Measurements from ENCODE around the gene KITLG. TPM values are rescaled to one million over a fixed set of nuclear protein-coding genes. Genes with fewer than 3 reads are reported as not detected.
"Not testable (repeated sequence)": the region's sequence is repeated elsewhere in the genome, so short reads cannot be mapped to it uniquely, and the experiment has no call there.

Gene KITLG
- total RNA-seq, 1 experiment from 2014 or later, result 14.5 TPM

DNA sequence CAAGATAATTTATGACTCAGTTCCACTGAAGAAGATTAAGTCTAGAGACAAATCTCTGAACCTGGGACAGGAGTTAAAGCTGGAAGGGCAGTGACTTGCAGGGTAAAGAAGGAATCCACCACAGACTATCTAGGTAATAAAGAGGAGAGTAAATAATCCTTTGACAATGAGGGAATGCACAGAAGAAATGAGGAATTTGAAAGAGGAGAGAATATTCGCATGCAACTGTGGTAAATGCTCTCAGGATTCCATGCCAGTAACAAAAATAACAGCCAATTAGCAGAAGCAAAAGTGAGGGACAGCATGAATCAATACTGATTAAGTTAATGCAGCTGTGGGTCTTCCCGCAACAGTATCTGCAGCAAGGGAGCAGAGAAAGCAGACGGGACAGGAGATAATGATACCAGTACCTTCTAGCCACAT, 77.0 kb downstream of the KITLG start:
- Histone ChIP-seq H3K27ac (no peak overlapping the region), H3K9me3 (replicated peaks) (no peaks in the 10 kb centered on the region; the same call in 1 of the 2 replicates), H3K27me3 (no peaks in the 10 kb centered on the region), H3K4me1 (peaks cover 6% of the 10 kb centered on the region; the same call in 1 of the 2 replicates), H3K4me3 (no peak overlapping the region), H3K36me3 (peaks cover 13% of the 10 kb centered on the region)
- DNase-seq, result no peak

DNA sequence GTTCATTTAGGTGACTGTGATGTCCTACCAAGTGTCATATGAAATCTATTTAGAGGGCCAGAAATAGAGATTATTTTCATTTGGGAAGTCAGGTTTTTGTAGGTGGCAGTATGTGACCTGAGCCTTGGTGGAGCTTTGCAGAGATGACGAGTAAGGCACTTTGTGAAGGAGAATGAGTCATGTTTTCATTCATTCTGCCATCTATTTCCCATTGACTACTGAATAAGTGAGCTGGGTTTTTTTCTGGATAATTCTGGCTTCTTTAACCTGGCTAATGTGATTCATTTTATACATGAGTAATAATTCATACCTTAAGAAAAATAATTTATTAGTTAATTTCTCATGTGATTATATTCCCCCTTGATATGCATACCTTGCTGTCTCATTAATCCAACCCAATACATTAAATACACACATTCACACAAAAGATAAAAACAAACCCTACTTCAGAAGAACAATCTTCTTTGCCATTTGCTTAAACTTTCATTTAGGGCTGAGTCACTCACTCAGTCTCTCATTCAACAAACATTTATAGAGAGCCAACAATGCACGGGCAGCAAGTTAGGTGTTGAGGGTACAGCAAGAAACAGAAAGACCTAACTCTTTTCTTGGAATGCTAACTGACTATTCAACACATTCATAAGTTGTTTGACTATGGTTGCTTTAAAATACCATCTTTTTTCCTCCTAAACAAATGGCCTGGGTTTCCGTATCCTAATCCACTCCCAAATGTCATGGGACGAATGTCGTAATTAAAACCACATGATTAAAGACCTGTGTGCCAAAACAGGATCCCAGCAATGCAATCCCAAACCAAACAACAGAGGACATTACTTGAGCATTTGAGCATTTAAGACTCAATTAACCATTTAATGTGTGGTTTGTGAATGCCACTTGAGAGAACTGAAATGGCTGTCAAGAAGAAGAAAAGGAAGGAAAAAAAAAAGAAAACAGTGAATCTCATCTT, 78.0 kb downstream of the KITLG start:
- Histone ChIP-seq H3K27me3 (no peaks in the 10 kb centered on the region), H3K9me3 (replicated peaks) (no peaks in the 10 kb centered on the region; the same call in 1 of the 2 replicates), H3K4me1 (peaks cover 6% of the 10 kb centered on the region; the same call in 1 of the 2 replicates), H3K4me3 (no peak overlapping the region), H3K36me3 (peaks cover 13% of the 10 kb centered on the region), H3K27ac (no peak overlapping the region)
- no peak for DNase-seq

DNA sequence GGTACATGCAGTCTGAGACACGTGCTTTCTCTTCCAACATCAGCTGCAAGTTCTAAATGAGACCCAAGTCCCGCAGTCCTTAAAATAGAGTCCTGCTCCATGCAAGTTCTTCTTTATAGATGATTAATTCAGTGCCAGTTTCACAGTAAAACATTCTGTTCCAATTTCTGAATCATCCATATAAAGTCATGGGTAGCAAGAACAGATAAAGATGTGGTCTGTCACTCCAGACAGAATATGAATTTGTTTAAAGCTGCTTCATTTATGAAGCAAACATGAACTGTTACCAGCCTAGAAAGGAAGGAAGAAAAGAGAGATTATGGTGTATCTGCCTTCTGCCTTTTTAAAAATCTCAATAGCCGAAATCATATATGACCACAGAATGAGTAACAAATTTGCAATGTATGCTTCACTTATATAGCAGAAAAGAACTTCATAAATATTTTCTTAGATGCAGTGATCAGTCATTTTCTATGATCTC, 83.3 kb downstream of the KITLG start:
- no peaks in the 10 kb centered on the region for H3K4me1 ChIP-seq
- no peaks in the 10 kb centered on the region for H3K9me3 ChIP-seq (replicated peaks)
- H3K27me3 ChIP-seq, result no peaks in the 10 kb centered on the region
- H3K36me3 ChIP-seq, result no peaks in the 10 kb centered on the region
- H3K27ac ChIP-seq, result no peak overlapping the region
- no peak overlapping the region for H3K4me3 ChIP-seq
- DNase-seq, result no peak

DNA sequence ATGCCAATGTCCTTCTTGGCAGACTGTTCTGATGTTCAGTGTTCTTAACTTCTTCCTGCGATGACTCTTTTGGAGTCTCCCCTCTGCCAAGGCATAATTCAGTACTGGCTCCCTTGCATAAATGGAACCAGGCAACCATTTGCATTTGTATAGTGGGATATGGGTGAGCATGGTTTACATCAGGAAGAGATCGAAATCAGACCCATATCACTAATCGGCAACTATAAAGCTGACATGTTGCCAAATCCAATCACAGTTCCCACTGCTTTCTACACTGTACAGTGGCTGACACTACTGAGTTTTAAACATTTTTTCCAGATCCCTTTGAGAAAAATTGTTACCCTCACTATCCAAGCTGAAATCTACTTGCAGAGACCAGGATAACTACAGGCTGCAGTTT, 83.8 kb downstream of the KITLG start:
- Histone ChIP-seq H3K4me1 (no peaks in the 10 kb centered on the region), H3K4me3 (no peak overlapping the region), H3K27me3 (no peaks in the 10 kb centered on the region), H3K36me3 (no peaks in the 10 kb centered on the region), H3K9me3 (replicated peaks) (no peaks in the 10 kb centered on the region), H3K27ac (no peak overlapping the region)
- no peak for DNase-seq

DNA sequence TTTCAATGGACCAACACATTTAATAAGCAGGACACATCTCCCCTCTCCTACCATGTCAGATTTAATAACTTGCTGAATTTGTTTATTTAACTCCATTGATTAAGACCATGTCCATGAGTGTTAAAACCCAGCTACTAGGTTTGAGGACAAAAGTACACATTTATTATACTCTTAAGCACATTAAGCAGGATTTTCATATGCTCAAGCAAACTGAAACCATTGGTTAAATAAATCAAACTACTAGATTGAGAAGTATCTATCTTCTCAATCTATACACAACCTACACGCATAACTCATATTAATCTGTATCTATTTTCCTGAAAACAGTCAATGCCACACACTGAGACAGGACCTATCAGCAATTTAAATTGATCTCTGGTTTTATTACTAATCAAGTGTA, 85.2 kb downstream of the KITLG start:
- no peaks in the 10 kb centered on the region for H3K9me3 ChIP-seq (replicated peaks)
- no peaks in the 10 kb centered on the region for H3K27me3 ChIP-seq
- H3K4me3 ChIP-seq, result no peak overlapping the region
- no peaks in the 10 kb centered on the region for H3K4me1 ChIP-seq
- DNase-seq, result no peak
- no peak overlapping the region for H3K27ac ChIP-seq
- no peaks in the 10 kb centered on the region for H3K36me3 ChIP-seq

DNA sequence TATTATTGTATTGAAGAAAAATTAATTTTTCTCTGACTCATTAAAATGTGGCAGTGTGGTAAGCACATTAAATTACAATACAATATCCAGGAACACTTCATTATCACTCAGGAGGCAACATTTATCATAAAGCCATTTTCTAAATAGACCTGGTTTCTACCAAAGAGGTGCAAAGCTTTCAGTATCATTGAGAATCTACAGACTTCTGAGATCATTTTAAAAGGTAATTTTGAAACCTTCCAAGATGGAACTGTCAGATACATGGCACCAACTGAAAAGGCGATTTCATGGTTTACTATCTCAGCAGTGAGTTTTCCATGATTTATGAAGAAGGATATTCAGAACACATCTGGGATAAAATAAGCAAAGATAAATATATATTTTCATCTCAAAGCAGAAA, 85.8 kb downstream of the KITLG start:
- no peak for DNase-seq
- no peaks in the 10 kb centered on the region for H3K9me3 ChIP-seq (replicated peaks)
- no peaks in the 10 kb centered on the region for H3K4me1 ChIP-seq
- no peaks in the 10 kb centered on the region for H3K27me3 ChIP-seq
- H3K36me3 ChIP-seq, result no peaks in the 10 kb centered on the region
- no peak overlapping the region for H3K27ac ChIP-seq
- H3K4me3 ChIP-seq, result no peak overlapping the region

DNA sequence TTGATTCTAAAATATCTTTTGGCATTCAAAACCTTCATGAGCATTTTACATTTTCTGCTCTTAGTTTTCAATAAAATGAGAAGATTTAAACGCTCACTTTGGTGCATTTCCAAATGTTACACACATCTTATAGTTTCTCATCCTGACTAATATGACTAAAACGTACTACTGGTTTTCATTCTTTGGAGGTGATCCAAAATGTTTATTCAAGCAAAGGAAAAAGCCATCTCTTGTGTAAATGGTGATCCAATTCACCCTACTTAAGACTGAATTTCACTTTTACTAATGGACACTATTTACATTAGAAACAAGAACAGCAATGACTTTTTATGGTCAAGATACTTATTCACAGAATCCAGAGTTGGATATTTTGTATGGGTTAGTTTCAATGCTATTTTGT, 86.6 kb downstream of the KITLG start:
- DNase-seq, result no peak
- H3K27ac ChIP-seq, result no peak overlapping the region
- H3K4me3 ChIP-seq, result no peak overlapping the region
- no peaks in the 10 kb centered on the region for H3K36me3 ChIP-seq
- no peaks in the 10 kb centered on the region for H3K9me3 ChIP-seq (replicated peaks)
- H3K4me1 ChIP-seq, result no peaks in the 10 kb centered on the region
- no peaks in the 10 kb centered on the region for H3K27me3 ChIP-seq

DNA sequence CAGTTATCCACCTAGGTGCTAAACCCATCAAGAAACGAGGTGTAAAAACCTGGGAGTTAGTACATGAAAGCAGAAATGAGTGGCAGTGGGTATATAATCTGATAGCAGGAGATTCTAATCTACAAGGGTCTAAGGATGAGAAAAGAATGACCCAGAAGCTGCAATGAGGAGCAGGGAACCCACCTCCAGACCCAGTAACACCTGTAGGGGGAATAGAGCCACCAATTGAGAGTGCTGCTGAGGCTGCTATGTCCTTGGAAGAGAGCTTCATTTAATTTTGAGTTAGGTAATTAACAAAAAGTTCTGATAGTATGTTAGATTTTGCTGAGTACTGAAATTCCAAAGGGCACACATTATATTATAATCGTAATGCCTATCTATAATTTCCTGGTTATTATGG, 89.8 kb downstream of the KITLG start:
- H3K4me3 ChIP-seq, result no peak overlapping the region
- H3K4me1 ChIP-seq, result no peaks in the 10 kb centered on the region
- no peak for DNase-seq
- H3K9me3 ChIP-seq (replicated peaks), result no peaks in the 10 kb centered on the region
- H3K36me3 ChIP-seq, result no peaks in the 10 kb centered on the region
- no peak overlapping the region for H3K27ac ChIP-seq
- H3K27me3 ChIP-seq, result no peaks in the 10 kb centered on the region

DNA sequence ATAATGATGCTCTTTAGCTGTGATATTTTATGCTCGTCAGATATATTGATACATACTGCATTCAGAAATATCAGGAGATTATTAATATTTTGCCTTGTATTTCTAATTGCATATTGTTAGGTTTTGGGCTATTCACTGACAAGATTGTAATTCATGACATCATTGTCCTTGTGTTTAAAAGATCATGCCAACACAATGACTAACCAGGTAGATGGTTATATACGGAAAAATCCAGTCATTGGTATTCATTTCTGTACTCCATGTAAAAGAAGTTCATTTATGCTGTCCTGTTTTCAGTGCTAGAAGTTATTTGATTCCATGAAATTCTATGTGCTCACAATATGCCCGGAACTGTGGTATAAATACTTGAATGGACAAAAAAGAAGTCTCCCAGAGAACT, 107.5 kb downstream of the KITLG start:
- peaks cover 4% of the 10 kb centered on the region; the same call in 1 of the 2 replicates for H3K4me1 ChIP-seq
- no peaks in the 10 kb centered on the region for H3K36me3 ChIP-seq
- no peaks in the 10 kb centered on the region for H3K27me3 ChIP-seq
- no peak overlapping the region for H3K27ac ChIP-seq
- no peaks in the 10 kb centered on the region for H3K9me3 ChIP-seq (replicated peaks)
- H3K4me3 ChIP-seq, result no peak overlapping the region
- DNase-seq, result no peak

DNA sequence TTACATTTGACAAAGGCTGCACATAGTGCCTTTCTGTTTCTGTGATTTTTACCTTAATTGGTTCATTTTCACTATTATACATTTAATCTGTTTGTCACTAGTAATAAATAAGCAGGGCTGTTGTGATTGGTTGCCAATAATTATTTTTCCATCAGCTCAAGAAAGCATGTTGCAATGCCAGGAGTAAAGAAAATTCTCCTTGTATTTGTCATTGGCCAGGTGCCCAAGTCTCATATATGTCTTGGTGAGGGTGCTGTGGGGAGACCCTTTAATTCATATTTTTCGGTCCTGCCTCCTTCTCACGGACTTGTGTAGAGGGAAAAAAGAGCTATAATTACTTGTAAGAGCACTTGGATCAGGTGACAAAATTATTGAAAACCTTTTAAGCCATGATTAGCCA, 108.0 kb downstream of the KITLG start:
- H3K4me1 ChIP-seq, result peaks cover 4% of the 10 kb centered on the region; the same call in 1 of the 2 replicates
- no peaks in the 10 kb centered on the region for H3K9me3 ChIP-seq (replicated peaks)
- H3K27me3 ChIP-seq, result no peaks in the 10 kb centered on the region
- no peak for DNase-seq
- no peaks in the 10 kb centered on the region for H3K36me3 ChIP-seq
- no peak overlapping the region for H3K27ac ChIP-seq
- H3K4me3 ChIP-seq, result no peak overlapping the region

DNA sequence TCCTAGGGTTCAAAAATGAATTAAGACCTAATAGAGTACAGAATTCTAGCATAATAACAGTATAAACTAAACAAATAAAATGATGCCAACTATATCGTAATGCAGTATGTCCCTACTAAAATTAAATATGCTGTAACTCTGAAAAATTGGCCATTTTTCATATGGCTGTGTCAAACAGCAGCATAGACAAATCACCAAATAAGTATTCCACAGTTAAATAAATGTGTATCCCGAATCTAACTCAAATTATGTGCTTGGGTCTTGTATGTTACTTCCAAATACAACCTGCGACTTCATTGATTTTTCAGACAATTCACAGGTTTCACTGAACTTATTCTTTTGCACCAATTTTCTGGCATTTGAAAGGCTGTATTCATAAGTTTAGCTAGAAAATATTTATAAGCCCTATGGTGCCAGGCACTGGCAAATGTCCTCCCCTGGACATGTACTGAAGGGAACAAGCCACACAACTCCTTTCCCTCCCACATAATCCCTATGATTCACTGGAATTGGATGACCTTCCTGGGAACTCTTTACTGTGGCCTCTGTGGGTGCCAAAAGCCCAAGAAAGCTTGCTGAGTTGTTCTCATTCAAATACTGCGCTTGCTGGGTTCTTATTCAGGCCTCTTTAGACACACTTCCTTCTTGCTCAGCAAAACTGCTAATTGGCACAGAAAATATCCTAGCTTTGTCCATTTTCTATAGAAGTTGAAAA, 108.8 kb downstream of the KITLG start:
- Histone ChIP-seq H3K9me3 (replicated peaks) (no peaks in the 10 kb centered on the region), H3K27ac (no peak overlapping the region), H3K36me3 (no peaks in the 10 kb centered on the region), H3K4me3 (no peak overlapping the region), H3K27me3 (no peaks in the 10 kb centered on the region), H3K4me1 (peaks cover 4% of the 10 kb centered on the region; the same call in 1 of the 2 replicates)
- DNase-seq, result peak in 1 of 2 experiments; percentile 32

DNA sequence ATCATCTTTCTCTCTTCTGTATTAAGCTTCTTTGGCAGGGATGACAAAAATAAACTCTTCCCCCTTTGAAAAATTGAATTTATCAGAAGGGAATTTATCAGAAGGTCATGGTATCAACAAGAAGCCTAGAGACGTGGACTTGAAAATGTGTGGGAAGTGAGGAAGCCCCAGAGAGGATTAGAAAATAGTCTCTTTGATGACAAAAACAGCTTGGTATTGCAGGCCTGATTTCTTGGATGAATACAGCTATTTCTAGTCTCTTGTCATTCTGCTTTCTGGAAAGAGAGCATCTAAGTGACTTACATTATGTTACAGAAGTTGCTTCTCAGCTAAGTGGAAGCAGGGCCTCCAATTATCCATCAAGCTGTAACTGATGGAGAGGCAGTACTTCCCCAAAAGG, 111.1 kb downstream of the KITLG start:
- no peaks in the 10 kb centered on the region for H3K9me3 ChIP-seq (replicated peaks)
- H3K4me3 ChIP-seq, result no peak overlapping the region
- H3K27ac ChIP-seq, result no peak overlapping the region
- no peaks in the 10 kb centered on the region for H3K27me3 ChIP-seq
- no peak for DNase-seq
- peaks cover 4% of the 10 kb centered on the region; the same call in 1 of the 2 replicates for H3K4me1 ChIP-seq
- no peaks in the 10 kb centered on the region for H3K36me3 ChIP-seq

DNA sequence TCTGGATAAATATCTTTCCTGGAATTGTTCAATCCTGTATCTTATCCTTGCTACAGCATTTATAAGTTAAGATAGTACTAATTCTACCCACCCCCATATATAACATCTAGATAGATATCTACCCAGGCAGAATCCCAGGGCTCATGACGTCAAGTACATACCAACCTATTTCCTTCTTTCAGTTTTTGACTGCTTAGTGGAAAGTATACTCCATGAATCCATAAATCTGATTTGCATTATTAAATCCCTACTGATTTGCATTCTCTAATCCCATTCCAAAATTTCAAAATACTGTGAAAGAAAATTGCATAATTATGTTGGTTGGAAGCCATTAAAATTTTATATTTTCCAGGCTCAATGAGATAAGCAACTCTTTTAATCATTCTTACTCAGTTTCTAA, 111.7 kb downstream of the KITLG start:
- Histone ChIP-seq H3K4me1 (peaks cover 4% of the 10 kb centered on the region; the same call in 1 of the 2 replicates), H3K27me3 (no peaks in the 10 kb centered on the region), H3K4me3 (no peak overlapping the region), H3K27ac (no peak overlapping the region), H3K9me3 (replicated peaks) (no peaks in the 10 kb centered on the region), H3K36me3 (no peaks in the 10 kb centered on the region)
- no peak for DNase-seq

DNA sequence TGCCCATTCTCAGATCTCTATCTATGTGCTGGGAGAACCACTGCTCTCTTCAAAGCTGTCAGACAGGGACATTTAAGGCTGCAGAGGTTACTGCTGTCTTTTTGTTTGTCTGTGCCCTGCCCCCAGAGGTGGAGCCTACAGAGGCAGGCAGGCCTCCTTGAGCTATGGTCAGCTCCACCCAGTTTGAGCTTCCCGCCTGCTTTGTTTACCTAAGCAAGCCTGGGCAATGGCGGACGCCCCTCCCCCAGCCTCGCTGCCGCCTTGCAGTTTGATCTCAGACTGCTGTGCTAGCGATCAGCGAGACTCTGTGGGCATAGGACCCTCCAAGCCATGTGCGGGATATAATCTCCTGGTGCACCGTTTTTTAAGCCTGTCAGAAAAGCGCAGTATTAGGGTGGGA, 113.6 kb downstream of the KITLG start:
- DNase-seq, H3K4me1 ChIP-seq, H3K27me3 ChIP-seq: not testable (repeated sequence)

DNA sequence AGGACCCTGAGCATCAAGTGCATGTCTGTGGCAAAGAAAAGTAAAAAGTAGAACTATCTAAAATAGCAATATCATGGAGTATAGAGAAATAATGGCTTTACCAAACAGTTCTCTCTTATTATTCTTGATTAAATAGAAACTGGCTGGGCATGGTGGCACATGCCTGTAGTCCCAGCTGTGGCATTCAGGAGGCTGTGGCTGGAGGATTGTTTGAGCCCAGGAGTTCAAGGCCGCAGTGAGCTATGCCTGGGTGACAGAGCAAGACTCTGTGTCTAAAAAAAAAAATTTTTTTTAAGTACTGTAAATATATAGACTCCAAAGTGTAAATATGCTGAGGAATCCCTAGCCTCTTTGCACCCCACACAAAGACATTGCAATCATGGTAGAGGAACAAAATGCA, 121.9 kb downstream of the KITLG start:
- Histone ChIP-seq H3K36me3 (no peaks in the 10 kb centered on the region), H3K27ac (no peak overlapping the region), H3K4me1 (no peaks in the 10 kb centered on the region), H3K9me3 (replicated peaks) (no peaks in the 10 kb centered on the region), H3K27me3 (no peaks in the 10 kb centered on the region), H3K4me3 (no peak overlapping the region)
- DNase-seq, result no peak

More for the DNA sequence above, 113.6 kb downstream of the KITLG start:
- not testable (repeated sequence) for H3K27ac ChIP-seq; H3K9me3 ChIP-seq (replicated peaks); H3K4me3 ChIP-seq; H3K36me3 ChIP-seq

Measured in SJCRH30 (cell line).